NCI-H187 (cell line): ENCODE measurements around the gene ADAM8.

Experiments
- DNase-seq, 2 experiments: peaks; one replicate each; lab custom pipeline; 2025; lab: John Stamatoyannopoulos, UW

Gene ADAM8

DNA sequence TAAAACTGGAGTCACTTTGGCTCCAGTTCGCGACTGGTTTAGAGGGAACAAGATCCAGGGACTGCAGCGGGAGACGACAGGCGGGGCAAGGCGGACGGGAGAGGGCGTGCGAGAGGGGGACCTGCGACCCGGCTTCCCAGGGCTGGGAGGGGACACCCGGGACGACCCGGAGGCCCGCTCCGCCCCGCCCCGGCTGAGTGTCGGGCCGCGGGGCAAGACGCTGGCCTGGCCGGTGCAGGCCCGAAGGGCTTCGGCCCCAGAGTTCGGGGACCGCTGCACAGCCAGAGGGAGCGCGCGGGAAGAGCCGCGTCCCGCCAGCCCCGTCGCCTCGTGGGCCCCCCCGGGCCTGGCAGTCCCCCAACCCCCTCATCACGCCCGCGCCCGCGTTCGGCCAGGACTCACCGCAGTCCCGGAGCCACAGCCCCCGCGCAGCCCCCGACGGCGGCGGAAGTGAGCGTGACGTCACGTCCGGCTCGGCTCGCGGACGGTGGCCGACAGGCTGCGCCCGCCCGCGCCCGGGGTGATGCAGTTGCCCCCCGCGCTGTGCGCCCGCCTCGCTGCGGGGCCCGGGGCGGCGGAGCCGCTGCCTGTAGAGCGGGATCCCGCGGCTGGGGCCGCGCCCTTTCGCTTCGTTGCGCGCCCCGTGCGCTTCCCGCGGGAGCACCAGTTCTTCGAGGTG, 31.9 kb upstream of the ADAM8 start, which contains the start of the genes TUBGCP2 and ZNF511:
TUBGCP2 (minus strand) TSS at position 452 of the 679 bp plus-strand sequence. CDS start 5,931 bp downstream, outside the sequence.
ZNF511 (plus strand) TSS at position 494 of the 679 bp plus-strand sequence; CDS start at position 524, 30 bp downstream.
- DNase-seq: peak; percentile 26 to 83

DNA sequence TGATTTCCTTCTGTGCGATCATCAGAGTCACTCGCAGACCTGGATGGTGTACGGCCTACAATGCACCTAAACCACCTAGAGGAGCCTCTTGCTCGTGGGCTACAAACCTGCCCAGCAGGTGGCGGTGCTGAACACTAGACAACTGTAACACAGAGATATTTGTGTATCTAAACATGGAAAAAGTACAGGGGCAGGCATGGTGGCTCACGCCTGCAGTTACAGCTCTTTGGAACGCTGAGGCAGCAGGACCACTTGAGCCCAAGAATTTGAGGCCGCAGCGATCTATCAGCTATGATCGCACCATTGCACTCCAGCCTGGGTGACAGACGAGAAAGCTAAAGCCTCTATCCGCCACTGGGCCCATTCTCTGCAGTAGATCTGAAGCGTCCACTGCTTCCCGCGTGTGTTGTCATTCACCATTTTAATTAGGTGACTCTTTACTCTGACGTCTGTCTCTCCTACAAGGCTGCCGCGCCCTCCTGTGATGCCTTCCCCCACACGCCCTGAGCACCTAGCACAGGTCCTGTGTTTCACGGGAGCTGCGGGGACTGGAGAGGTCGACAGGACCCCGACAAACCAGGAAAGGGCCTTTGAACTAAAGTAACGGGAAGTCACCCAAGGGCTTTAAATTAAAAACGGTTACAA, 31.2 kb upstream of the ADAM8 start:
- peak; percentile 25 to 30 for DNase-seq

DNA sequence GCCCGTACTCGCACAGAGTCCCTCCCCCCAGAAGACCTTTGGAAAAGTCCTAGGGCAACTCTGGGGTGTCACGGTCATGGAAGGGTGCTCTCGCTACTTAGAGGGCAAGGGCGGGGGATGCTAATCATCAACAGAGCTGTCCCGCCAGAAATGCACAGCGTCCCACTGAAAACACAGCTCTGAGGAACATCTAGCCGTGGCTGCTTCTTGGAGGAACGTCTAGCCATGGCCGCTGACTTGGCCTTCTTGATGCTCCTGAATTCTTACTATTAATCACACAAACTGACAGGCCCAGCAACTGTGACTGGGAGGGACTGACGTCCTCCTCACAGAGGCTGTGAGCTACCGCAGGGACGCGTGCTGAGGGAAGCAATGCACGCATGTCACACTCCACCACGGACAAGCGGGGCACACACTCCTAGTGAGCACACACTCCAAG, 30.3 kb upstream of the ADAM8 start:
- DNase-seq: no peak

DNA sequence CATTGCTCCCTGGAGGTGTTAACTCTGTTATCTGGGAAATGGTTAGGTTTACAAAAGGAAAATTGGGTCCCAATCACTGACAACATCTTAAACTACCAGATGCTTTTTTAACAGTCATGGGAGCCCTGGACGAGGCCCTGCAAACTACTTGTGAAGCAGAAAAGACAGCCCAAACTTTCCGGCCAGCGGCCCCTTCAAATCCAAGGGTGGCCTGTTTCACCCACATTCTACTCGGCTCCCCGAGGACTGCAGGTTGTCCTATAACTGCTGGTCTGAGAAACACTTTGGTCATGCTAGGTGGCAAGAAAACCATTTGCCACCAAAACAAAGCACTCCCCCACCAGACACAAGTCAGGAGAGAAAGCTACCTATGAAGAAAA, 29.4 kb upstream of the ADAM8 start:
- DNase-seq: no peak

DNA sequence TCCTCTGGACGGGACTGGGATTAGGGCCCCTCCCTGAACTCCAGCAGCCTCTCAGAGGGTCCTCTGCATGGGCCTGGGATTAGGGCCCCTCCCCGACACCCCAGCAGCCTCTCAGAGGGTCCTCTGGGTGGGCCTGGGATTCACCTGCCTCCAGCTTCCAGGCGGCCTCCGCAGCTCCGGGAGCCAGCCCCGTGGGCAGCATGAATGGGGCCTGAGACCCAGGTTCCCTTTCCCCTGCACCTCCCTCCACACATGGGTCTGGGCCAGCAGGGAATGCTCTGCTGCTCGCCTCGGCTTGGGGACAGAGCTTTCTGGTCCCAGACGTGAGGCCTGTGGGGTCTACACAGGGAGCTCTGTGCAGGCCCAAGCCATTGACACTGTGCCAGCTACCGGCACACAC, 26.5 kb upstream of the ADAM8 start:
- DNase-seq: no peak

DNA sequence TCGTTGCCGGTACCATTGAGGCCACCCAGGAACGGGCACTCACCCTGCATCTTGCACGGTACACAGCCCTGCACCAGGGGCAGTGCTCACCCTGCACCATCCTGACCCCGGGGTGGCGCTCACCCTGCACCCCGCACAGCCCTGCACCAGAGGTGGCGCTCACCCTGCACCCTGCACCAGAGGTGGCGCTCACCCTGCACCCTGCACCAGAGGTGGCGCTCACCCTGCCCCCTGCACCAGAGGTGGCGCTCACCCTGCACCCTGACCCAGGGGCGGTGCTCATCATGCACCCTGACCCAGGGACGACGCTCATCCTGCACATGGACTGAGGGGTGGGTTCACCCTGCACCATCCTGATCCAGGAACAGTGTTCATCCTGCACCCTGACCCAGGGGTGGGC, 25.6 kb upstream of the ADAM8 start:
- DNase-seq: no peak

DNA sequence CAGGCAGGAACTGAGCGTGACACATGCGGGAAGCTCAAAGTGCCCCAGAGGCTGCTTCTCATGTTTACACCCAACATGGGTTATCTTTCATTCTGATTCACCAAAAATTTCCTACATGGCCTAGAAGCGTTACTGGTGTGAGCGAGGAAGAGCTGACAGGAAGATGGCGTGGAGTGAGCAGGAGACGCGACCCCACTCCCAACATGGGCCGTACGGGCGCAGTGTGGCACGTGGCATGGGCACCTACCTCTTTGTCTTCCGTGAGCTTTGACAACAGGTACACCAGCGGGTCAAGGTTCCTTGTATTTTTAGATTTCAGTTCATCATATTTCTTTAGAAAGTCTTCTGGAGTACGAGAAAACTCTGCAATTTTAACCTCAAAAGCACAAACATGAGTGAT, 23.1 kb upstream of the ADAM8 start:
- DNase-seq: no peak

DNA sequence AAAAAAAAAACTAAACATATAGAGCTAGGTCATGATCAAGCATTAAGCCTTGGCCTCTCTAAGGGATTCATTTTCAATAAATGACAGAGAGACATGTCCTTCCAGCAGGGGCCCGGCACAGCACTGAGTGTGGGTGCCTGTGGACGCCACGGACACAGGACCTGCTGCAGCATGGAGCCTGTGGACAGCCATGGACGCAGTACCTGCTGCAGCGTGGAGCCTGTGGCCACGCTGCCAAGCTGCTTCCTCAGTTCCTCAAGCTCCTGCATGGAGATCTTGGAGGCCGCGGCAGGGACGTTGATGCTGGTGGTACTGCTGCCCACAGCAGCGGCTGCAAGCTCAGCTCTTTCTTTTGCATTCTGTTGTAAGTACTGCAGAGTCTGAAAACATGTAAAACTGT, 22.6 kb upstream of the ADAM8 start:
- no peak for DNase-seq

DNA sequence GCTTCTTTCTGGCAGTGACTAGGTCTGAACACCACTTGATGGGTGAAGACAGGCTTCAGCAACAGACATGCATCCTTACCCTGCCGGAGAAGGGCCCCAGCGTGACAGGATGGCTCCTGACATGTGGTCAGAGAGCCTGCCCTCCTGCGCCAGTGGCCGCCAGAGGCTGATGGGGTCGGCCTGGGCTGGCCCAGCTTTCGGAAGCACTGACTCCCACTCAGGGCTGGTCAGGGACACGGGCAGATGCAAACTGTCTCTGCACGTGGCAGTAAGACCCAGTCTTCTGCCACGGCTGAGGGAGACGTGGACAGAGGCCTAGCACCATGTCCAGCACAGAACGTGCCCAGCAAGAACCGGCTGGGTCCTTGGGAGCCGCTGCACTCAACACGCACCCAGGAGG, 21.8 kb upstream of the ADAM8 start:
- no peak for DNase-seq

DNA sequence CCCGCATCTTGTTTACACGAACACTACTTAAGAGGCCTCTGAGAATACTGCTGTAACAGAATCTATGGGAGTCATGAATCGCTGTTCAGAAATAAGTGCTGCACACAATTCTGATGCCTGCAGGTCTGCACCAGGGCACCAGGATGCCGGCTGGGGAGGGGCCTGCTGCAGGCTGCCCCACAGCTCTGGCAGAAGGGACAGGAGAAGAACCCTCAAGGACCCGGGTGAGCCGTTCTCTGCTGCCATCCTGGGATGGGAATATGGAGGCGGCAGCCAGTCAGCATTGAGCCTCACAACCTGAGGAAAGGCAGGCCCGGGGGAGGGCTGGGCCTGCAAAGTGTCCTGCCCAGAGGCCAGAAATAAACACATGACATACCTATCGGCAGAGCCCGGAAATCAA, 20.8 kb upstream of the ADAM8 start:
- DNase-seq: no peak

DNA sequence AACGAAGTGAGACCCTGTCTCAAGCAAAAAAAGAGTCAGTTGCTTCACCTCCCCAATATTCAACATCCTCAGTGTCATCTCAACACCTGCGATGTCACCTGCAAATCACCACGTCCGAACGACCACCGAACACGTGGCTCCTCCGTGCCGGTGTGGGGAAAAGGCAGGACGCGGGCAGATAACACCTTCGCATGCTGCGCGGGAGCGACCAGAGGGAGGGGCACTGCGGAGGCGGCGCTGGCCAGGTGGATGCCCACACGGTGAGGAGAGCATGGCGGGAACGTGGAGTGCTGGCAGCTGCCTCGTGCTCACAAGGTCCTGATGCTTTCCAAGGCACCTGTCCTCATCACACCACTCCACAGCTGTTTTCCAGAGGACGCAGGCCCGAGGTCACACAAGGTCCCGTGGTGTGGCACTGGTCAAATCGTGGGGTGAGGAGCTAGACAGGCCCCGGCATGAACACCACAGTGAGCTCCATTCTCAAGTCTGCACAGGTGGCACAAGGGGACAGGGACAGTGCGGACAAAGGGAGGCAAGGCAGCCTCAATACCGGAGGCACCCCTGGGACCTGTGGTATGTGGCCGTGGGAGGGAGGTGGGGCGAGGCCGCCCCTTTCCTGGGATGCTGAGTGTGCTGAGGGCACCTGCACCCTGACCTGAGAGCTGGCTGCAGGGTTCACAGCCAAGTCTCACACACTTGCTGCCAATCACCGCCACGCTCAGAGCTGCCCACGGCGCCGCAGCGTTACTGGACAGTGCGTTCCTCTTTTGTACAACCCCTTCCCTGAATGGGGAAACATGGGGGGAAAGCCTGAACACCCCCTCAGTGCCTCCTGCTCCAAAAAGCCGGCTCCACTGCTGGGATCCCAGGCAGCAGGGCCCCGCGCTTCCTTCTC, 19.0 kb upstream of the ADAM8 start:
- no peak for DNase-seq

DNA sequence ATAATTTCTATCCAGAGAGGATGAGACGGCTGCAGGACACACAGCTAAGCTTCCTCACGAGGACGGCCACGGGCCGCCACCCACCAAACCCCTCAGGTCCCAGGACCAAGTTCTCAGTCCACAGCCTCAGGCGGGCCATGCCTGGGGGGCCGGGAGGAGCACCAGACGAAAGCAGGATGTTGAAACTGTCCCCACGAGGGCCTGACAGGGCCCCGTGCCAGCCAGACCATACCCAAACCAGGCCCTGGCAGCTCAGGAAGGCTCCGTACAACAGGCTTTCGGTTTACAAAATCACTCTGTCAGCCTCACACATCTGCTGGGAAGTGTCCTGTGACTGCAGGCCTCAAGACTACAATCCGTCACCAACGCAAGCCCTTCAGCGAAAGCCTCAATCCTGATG, 17.5 kb upstream of the ADAM8 start:
- DNase-seq: no peak

DNA sequence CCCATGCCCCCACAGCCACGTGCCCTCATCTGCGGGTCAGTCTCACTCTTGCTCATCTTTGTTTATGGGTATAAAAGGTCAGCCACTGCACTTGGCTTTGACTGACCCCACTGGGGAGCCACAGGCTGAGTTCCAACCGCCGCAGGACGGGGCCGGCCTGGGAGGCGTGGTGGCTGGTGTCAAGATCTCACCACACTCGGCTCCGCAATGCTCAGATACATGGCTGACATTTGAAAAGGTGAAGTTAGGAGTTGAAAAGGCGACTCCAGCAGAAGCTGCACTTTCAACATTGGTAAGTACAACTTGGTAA, 17.1 kb upstream of the ADAM8 start:
- no peak for DNase-seq

DNA sequence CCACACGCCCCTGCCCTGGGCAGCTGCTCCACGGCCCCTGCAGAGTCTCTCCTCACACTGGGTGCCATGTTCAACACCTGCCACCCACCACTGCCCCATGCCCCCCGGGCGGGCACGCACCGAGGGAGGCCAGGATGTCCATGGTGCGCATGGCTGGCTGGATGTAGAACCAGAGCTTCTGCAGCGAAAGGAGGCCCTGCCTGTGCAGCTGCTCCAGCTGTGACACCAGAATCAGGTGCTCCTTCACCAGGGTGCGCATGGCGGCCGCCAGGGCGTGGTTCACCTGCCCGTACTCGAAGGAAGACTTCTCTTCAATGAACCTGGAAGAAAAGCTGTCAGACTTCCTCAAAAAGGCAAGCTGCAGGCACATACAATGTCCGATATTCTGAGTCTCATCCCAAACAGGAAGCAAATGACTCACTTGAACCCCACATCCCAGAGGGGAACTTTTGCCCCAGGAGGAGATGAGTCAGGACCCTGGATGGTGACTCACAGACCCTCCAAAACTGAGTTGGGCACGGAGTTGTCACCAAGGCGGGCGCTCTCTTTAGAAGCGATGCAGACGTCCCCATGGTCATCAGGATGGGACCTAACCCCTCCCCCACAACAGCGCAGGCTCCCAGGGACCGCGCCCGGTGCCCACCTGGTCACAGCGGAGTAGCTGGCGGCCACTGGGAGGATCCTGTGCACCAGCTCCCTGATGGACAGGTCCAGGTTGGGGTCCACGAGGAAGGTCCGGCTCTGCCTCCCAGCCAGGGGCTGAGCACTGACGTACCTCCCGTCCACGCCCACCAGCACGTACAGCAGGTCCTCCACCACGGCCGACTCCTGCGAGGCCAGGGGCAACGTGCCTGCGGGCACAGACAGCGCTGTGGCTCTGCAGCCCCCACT, 16.5 kb upstream of the ADAM8 start:
- DNase-seq: no peak

DNA sequence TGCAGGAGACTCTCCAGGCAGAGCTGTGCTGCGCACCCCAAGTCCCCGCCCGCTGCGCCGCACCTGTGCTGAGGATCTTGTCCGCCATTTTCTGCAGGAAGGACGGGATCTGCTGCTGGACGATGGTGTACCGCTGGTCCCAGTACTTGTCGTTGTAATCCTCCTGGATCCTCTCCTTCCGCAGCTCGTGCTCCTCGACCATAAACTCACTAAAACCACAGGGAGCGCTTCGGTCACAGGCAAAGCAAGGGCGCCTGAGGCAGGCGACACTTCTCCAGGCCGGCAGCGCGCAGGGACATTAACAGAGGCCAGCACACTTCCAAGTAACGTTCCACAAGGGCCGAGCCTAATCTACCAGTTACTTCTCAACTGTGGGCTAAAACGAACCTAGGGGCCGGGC, 13.1 kb upstream of the ADAM8 start:
- no peak for DNase-seq

DNA sequence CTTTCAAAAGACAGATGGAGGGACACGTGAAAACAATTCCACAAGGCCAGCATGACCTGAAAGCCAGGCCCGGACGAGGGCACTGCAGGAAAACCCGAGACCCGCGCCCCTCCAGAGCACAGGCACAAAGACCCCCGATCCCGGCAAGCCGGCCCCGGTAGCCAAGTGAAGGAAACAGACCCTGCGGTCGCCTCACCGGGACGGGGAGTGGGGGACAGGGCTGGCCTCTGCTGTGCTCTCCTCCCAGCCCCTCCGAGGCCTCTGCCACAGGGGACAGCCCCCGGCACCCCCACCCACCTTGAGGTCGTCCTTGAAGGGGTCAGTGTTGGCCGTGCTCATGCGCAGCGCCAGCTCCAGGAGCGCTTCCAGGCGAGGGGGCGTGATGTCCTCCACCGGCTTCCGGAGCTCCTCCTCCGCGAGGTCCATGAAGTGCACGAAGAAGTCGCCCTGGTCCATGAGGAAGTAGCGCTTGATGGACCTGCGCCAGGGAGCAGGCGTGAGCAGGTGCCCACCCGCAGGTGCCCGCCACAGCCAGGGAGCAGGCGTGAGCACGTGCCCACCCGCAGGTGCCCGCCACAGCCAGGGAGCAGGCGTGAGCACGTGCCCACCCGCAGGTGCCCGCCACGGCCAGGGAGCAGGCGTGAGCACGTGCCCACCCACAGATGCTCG, 11.3 kb upstream of the ADAM8 start:
- DNase-seq: no peak

DNA sequence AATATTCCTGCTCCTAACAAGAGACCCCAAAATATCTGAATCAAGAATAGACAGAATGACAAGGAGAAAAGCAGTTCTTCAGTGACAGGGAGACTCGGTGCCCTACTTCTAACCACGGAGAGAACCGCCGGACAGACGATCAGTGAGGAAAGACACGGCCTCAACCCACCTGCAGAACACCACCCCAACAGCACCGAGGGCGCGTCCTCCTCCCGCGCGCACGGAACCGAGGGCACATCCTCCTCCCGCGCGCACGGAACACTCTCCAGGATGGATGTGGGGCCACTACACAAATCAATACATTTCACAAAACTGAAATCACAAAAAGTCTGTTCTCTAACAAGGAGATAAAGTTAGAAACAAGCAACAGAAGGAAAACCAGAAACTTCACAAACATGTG, 9.7 kb upstream of the ADAM8 start:
- no peak for DNase-seq

DNA sequence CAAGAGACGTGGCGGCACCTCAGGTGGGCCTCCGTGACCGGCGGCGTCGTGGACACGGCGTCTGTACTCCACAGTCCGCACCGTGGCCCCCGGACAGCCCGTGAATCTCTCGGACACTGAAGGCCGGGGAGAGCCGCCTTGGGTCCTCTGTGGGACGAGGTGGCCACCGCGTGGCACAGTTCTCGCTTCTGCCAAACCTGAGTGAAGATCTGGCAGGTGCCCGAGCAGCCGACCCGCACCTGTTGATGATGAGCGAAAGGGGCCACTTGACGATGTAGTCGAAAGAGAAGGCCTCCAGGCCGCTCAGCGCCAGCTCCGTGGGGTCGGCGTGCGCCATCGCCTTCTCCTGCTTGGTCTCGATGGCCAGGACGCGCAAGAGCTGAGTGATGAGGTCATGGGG, 8.5 kb upstream of the ADAM8 start:
- DNase-seq: no peak

DNA sequence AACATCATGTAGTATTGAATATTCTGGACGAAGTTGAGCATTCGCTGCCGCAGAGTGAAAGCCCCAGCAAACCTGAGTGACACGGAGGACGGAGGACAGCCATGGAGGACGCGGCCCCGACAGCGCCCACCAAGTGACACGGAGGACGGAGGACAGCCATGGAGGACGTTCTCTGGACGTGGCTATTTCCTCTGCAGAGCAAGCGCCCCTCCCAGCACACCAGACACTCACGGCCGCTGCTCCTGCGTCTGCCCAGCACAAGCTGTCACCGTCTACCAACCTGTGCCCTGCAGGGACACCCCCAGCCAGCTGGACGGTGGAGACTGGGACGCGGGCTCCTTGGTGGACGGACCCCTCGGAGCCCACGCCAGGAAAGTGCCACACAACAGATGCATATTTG, 7.3 kb upstream of the ADAM8 start:
- DNase-seq: no peak

DNA sequence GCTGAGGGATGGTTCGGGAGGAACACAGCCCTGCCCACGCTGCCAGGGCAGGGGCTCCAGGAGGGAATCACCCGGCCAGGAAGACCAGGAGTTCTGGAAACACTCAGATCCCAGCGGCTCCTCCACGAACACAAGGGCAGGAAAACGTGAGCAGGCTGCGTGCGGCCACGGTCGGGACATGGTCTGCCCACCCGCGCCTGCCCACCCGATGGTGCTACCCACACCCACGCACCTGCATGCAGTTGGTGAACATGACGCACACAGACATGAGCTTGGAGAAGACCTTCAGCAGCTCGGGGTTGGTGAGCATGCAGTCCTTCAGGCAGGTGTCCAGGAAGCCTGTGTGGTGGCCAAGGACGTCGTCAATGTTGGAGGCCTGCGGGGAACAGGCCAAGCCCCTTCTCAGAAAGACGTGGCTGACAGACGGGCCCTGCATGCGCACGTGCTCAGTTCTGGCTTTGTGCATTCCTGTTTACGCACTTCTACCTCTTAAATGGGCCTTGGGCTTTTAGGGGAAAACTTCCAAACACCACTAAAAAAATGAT, 6.2 kb upstream of the ADAM8 start:
- DNase-seq: no peak
